Activated naive CD4-positive, alpha-beta T cell treated with anti-CD3 and anti-CD28 coated beads, Interleukin-2, amount 50 U/mL, for 16 hours (primary cell): ENCODE data around the gene ZNF8.
"Not testable (repeated sequence)": the region's sequence is repeated elsewhere in the genome, so short reads cannot be mapped to it uniquely, and the experiment has no call there.

ENCODE experiments used
- DNase-seq: peaks from one replicate; pipeline ENCODE4 v3.0.0-alpha.2; 2020

ZNF8 gene

DNA sequence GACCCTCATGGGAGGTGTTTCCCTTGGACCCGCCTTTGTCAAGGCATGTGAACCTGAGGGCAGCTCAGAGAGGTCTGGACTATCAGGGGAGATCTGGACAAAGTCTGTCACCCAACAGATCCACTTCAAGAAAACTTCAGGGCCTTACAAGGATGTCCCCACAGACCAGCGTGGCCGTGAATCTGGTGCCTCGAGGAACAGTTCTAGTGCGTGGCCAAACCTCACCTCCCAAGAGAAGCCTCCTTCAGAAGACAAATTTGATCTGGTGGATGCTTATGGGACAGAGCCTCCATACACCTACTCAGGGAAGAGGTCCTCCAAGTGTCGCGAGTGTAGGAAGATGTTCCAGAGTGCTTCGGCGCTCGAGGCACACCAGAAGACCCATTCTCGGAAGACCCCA is 59.6 kb downstream of the ZNF8 start:
- no peak for DNase-seq

DNA sequence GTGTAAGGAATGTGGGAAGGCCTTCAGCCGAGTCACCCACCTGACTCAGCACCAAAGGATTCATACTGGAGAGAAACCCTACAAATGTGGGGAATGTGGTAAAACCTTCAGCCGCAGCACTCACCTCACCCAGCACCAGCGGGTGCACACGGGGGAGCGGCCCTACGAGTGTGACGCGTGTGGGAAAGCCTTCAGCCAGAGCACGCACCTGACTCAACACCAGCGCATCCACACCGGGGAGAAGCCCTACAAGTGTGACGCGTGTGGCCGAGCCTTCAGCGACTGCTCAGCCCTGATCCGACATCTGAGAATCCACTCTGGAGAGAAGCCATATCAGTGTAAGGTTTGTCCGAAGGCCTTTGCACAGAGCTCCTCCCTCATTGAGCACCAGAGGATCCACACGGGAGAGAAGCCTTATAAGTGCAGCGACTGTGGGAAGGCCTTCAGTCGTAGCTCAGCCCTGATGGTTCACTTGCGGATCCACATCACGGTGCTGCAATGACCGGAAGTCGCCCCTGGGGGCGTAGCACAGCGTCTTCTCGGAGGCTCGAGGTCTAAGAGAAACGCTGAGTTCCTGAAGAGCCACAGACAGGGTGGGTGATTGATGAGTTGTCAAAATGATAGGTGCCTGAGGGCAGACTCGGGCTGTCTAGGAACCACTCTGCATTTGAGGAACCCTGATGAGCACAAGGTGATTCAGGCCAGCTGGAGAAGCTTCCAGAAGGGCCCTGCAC is 60.2 kb downstream of the ZNF8 start:
- DNase-seq, result no peak

DNA sequence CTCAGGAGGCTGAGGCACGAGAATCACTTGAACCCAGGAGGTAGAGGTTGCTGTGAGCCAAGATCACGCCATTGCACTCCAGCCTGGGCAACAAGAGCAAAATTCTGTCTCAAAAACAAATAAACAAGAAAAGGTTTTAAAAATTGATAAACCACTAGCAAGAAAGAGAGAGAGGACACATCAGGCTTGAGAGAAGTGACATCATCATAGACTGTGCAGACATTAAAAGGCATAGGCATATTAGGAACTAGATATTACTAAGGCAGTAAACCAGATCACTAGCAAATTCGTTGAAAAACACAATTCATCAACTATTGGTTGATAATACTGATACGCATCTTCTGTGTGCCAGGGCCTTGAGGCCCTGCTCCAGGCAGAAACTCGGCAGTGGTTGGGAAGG is 66.8 kb downstream of the ZNF8 start:
- no peak for DNase-seq

- DNase-seq, result peak; percentile 53
Measured at GRCh38 chr19:58346961-58347929, 68.5 kb downstream of the ZNF8 start.

GRCh38 chr19:58348080-58348479 is 69.3 kb downstream of the ZNF8 start:
- DNase-seq, result not testable (repeated sequence)

- no peak for DNase-seq
Measured at GRCh38 chr19:58349590-58349989, 70.8 kb downstream of the ZNF8 start.

GRCh38 chr19:58350001-58350861 is 71.5 kb downstream of the ZNF8 start:
- no peak for DNase-seq

GRCh38 chr19:58350871-58351557 is 72.3 kb downstream of the ZNF8 start:
- no peak for DNase-seq

- DNase-seq, result no peak
Measured at GRCh38 chr19:58351558-58351878, 72.8 kb downstream of the ZNF8 start.

DNA sequence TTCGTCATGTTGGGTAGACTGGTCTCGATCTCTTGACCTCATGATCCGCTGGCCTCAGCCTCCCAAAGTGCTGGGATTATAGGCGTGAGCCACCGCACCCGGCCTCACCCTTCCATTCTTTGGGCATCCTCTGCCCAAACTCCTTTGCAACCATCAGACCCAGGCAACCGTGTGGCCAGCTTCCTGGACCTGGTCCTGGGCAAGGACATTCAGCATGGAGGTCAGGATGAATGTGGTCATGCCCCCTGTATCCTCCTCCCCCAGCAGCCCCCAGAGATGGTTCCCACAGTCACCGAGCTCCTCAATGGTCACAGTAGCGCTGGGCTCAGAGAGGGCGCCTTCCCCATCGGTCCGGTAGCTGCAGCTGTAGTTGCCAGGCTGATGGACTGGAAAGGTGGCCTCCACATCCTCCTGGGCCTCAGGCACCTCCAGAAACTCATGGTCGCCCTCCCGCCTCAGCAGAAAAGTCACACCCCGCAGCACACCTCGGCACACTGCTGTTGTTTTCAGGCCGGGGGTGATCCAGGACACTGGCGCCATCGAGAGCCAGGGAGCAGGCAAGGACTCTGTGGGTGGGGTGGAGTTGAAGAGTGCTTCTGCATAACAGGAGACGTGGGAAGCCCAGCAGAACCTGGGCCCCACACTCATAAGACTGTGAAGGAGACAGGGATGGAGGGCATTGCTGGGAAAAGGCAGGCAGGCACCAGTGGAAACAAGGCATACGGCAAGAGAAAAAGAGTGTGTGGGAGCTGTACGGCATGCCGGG is 73.4 kb downstream of the ZNF8 start:
- DNase-seq, result no peak
